Breast epithelium (tissue), 4 donors: ENCODE results near the gene GAN. TPM values are rescaled to one million over a fixed set of nuclear protein-coding genes. Genes with fewer than 3 reads are reported as not detected.

Experiments used
- DNase-seq, 2 donors: peaks; one replicate each; pipeline ENCODE4 v3.0.0-alpha.2; 2019; ENCODE audit warnings: low spot score in 2 of 2
- H3K27ac ChIP-seq, 2 donors: fragments of 200-600 bp; sonication (generic) in 1 of 2; one replicate each; pipeline ENCODE4 v1.5.1; 2016 to 2019; ENCODE audit warnings: mild to moderate bottlenecking in 1 of 2
- H3K27me3 ChIP-seq, 2 donors: fragments of 200-600 bp; sonication (generic) in 1 of 2; one replicate each; pipeline versions ENCODE4 v1.5.1 to v1.6.0; 2017 to 2019; ENCODE audit warnings: control low read depth in 1 of 2, mild to moderate bottlenecking in 1 of 2
- H3K36me3 ChIP-seq: fragments of 200-600 bp; one replicate; pipeline ENCODE4 v1.5.1; 2019
- H3K4me1 ChIP-seq, 2 donors: fragments of 200-600 bp; sonication (generic); one replicate each; pipeline ENCODE4 v1.5.1; 2016 to 2019; ENCODE audit warnings: control low read depth in 1 of 2
- H3K4me3 ChIP-seq, 3 donors: fragments of 200-600 bp; sonication (generic); 1 replicate in 2 of 3; 2 replicates in 1 of 3; pipeline ENCODE4 v1.5.1; 2016 to 2019; ENCODE audit warnings: mild to moderate bottlenecking in 3 of 3, moderate library complexity in 2 of 3
- H3K9me3 ChIP-seq, 2 donors: fragments of 200-600 bp; sonication (generic) in 1 of 2; one replicate each; pipeline ENCODE4 v1.5.1; 2016 to 2019; ENCODE audit warnings: control low read depth in 1 of 2
- POLR2A ChIP-seq: fragments of 450-650 bp; IDR thresholded peaks from one replicate; pipeline ENCODE4 v1.6.1; 2016; ENCODE audit warnings: antibody characterized with exemption, mild to moderate bottlenecking, moderate library complexity
- POLR2AphosphoS5 ChIP-seq, 3 donors: sonication (generic); formaldehyde crosslinking; IDR thresholded peaks; one replicate each; pipeline ENCODE4 v1.6.1; 2017; ENCODE audit warnings: antibody characterized with exemption in 3 of 3
- intact Hi-C: fragments of 100-400 bp; cut with DNase I; formaldehyde crosslinking; loops from one replicate; pipeline ENCODE4 v1.15.1; 2023; ENCODE audit warnings: low total_unique reads
- total RNA-seq, 3 donors: library from RNA; depleted of rRNA; stranded (reverse); fragments of >200 nt; gene quantifications; one replicate each; pipeline ENCODE4 v1.1.0, GENCODE V29; 2016
- TF ChIP-seq, protein P1 (sequence below), 3 donors: fragments of 450-650 bp; IDR thresholded peaks; one replicate each; pipeline ENCODE4 v1.5.1; 2016 to 2017; ENCODE audit warnings: antibody characterized with exemption in 3 of 3, mild to moderate bottlenecking in 3 of 3, moderate library complexity in 3 of 3

The GAN gene
- total RNA-seq, 3 donors from 2014 or later, result 7.5 to 15.7 (median 10.8) TPM

DNA sequence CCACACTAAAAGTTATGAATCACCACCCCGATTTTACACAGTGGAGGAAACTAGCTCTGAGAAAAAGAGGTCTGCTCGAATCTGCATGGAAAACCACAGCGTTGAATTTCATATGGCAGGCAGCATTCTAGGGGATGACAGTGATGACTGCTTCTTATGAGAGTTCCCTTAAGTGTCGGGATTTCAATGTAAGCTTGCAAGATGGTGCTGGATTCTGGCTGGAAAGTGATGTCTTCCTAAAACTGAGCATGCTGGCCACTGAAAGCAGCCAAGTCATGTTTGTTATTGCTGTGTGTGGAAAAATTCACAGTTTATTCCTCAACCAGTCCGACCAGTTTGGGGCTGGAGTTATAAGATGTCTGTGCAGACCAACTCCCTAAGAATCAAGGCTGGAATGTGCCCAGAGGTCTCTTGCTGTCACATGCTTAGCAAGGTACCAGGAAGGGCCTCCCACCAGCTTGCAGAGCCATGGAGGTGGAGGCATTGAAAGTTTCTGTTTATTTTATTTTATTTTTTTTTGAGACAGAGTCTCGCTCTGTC lies 37.2 kb upstream of the GAN start:
- Histone ChIP-seq H3K9me3 (no peaks in the 10 kb centered on the region), H3K4me1 (no peaks in the 10 kb centered on the region), H3K27ac (no peak overlapping the region), H3K4me3 (no peak overlapping the region), H3K36me3 (no peaks in the 10 kb centered on the region), H3K27me3 (no peaks in the 10 kb centered on the region)
- intact Hi-C loops, result no loop called here
- DNase-seq, result peak; percentile 23 to 60
- TF ChIP-seq, protein P1, sequence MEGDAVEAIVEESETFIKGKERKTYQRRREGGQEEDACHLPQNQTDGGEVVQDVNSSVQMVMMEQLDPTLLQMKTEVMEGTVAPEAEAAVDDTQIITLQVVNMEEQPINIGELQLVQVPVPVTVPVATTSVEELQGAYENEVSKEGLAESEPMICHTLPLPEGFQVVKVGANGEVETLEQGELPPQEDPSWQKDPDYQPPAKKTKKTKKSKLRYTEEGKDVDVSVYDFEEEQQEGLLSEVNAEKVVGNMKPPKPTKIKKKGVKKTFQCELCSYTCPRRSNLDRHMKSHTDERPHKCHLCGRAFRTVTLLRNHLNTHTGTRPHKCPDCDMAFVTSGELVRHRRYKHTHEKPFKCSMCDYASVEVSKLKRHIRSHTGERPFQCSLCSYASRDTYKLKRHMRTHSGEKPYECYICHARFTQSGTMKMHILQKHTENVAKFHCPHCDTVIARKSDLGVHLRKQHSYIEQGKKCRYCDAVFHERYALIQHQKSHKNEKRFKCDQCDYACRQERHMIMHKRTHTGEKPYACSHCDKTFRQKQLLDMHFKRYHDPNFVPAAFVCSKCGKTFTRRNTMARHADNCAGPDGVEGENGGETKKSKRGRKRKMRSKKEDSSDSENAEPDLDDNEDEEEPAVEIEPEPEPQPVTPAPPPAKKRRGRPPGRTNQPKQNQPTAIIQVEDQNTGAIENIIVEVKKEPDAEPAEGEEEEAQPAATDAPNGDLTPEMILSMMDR (IDR thresholded peaks at IDR 0.05), result no peak
- TF ChIP-seq POLR2A, result no peak
- no peak for TF ChIP-seq POLR2AphosphoS5 (IDR thresholded peaks at IDR 0.05)

- no peak for DNase-seq
- H3K9me3 ChIP-seq, result no peaks in the 10 kb centered on the region
- H3K4me3 ChIP-seq, result no peak overlapping the region
- no peak for TF ChIP-seq POLR2A
- TF ChIP-seq POLR2AphosphoS5 (IDR thresholded peaks at IDR 0.05), result no peak
- TF ChIP-seq, protein P1 (IDR thresholded peaks at IDR 0.05), result no peak
- no peak overlapping the region for H3K27ac ChIP-seq
- intact Hi-C loops, result no loop called here
- no peaks in the 10 kb centered on the region for H3K27me3 ChIP-seq
- H3K36me3 ChIP-seq, result no peaks in the 10 kb centered on the region
- no peaks in the 10 kb centered on the region for H3K4me1 ChIP-seq
Observed at GRCh38 chr16:81278526-81278925, 36.2 kb upstream of the GAN start.

DNA sequence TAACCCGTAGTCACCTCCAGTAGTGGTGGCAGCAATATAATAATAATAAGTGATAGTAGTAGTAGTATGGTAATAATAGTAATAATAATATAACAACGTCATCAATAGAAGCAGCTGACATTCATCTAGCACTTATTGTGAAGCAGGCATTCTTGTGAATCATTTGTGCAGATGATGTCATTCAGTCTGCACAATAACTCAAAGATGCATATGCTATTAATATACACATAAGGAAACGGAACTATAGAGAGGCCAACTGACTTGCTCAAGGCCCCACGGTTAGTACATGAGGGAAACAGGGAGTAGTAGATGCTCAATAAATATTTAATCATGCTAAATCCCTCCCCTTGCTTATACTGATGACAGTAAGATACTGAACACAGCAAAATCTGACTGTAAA lies 35.4 kb upstream of the GAN start:
- H3K9me3 ChIP-seq, result no peaks in the 10 kb centered on the region
- no peaks in the 10 kb centered on the region for H3K4me1 ChIP-seq
- no peaks in the 10 kb centered on the region for H3K27me3 ChIP-seq
- no peak overlapping the region for H3K27ac ChIP-seq
- no peaks in the 10 kb centered on the region for H3K36me3 ChIP-seq
- no peak for DNase-seq
- TF ChIP-seq, protein P1 (IDR thresholded peaks at IDR 0.05), result no peak
- TF ChIP-seq POLR2AphosphoS5 (IDR thresholded peaks at IDR 0.05) (no peak), POLR2A (no peak)
- H3K4me3 ChIP-seq, result no peak overlapping the region
- intact Hi-C loops, result no loop called here

- no peaks in the 10 kb centered on the region for H3K36me3 ChIP-seq
Observed at GRCh38 chr16:81280393-81280792, 34.4 kb upstream of the GAN start.

DNA sequence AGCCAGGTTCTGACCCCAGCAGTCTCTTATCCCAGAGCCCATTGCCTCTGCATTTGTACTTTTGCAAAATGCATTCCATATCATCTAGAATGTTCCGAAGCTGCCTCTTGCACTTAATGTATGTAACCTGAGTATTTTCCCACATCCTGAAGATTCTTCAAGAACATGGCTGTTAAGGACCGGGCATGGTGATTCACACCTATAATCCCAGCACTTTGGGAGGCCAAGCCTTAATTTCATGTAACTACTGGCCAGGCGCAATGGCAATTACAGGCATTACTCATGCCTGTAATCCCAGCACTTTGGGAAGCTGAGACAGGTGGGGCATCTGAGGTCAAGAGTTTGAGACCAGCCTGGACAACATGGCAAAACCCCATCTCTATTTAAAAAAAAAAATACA lies 31.7 kb upstream of the GAN start:
- Histone ChIP-seq H3K4me1 (no peaks in the 10 kb centered on the region), H3K4me3 (no peak overlapping the region), H3K9me3 (no peaks in the 10 kb centered on the region), H3K27me3 (no peaks in the 10 kb centered on the region), H3K36me3 (no peaks in the 10 kb centered on the region), H3K27ac (no peak overlapping the region)
- intact Hi-C loops, result no loop called here
- TF ChIP-seq POLR2AphosphoS5 (IDR thresholded peaks at IDR 0.05) (no peak), POLR2A (no peak)
- TF ChIP-seq, protein P1 (IDR thresholded peaks at IDR 0.05), result no peak
- no peak for DNase-seq

More at GRCh38 chr16:81280393-81280792, 34.4 kb upstream of the GAN start:
- TF ChIP-seq POLR2AphosphoS5 (IDR thresholded peaks at IDR 0.05) (no peak), POLR2A (no peak)
- TF ChIP-seq, protein P1 (IDR thresholded peaks at IDR 0.05), result no peak
- Histone ChIP-seq H3K9me3 (no peaks in the 10 kb centered on the region), H3K27me3 (no peaks in the 10 kb centered on the region), H3K4me3 (no peak overlapping the region), H3K4me1 (no peaks in the 10 kb centered on the region), H3K27ac (no peak overlapping the region)
- DNase-seq, result no peak
- intact Hi-C loops, result no loop called here
